PC-9 (cell line): Measurements from ENCODE around the gene ADGRA1. TPM values are rescaled to one million over a fixed set of nuclear protein-coding genes. Genes with fewer than 3 reads are reported as not detected.

Experiments
- BruUV-seq: library from RNA; stranded (reverse); fragments of 400-500 nt; replicated peaks from 2 replicates; lab custom pipeline; 2021; lab: Mats Ljungman, UMichigan
- CTCF ChIA-PET: fragments of 300-600 bp; sonication (Branson Sonifier 250); formaldehyde crosslinking; loops from one replicate; lab custom pipeline; 2022; ENCODE audit warnings: antibody characterized with exemption; lab: Charles Lee
- POLR2A ChIA-PET: fragments of 300-600 bp; sonication (Branson Sonifier 250); formaldehyde crosslinking; loops from one replicate; lab custom pipeline; 2022; ENCODE audit warnings: antibody characterized with exemption; ENCODE audit not compliant: unreplicated experiment; lab: Charles Lee
- DNase-seq, 2 experiments: peaks; one replicate each; pipeline versions ENCODE4 v3.0.0 to v3.0.0-alpha.2; 2015 to 2022; ENCODE audit warnings: mixed read lengths in 1 of 2
- H2AFZ ChIP-seq: fragments of 200-600 bp; sonication (generic); 2 replicates; pipeline ENCODE4 v1.8.1; 2017; ENCODE audit warnings: antibody characterized with exemption
- H3F3A ChIP-seq: fragments of 200-600 bp; sonication (generic); 2 replicates; pipeline ENCODE4 v1.8.1; 2017; ENCODE audit warnings: antibody characterized with exemption, mild to moderate bottlenecking, low read depth; ENCODE audit not compliant: insufficient read depth
- H3K27ac ChIP-seq: fragments of 200-600 bp; sonication (generic); 2 replicates; pipeline ENCODE4 v1.6.1; 2016; ENCODE audit warnings: mixed run types
- H3K27me3 ChIP-seq: fragments of 200-600 bp; sonication (generic); 2 replicates; pipeline ENCODE4 v1.6.1; 2016; ENCODE audit warnings: low read depth, mixed run types; ENCODE audit not compliant: insufficient read depth
- H3K36me3 ChIP-seq: fragments of 200-600 bp; sonication (generic); 2 replicates; pipeline ENCODE4 v1.6.1; 2016; ENCODE audit warnings: low read depth, mixed run types
- H3K4me1 ChIP-seq: fragments of 200-600 bp; sonication (generic); replicated peaks from 2 replicates; pipeline ENCODE4 v1.6.1; 2016; ENCODE audit warnings: mixed run types; ENCODE audit not compliant: insufficient read depth
- H3K4me2 ChIP-seq: fragments of 200-600 bp; sonication (generic); 2 replicates; pipeline ENCODE4 v1.6.1; 2017; ENCODE audit warnings: mixed run types
- H3K4me3 ChIP-seq: fragments of 200-600 bp; sonication (generic); 2 replicates; pipeline ENCODE4 v1.6.1; 2016; ENCODE audit warnings: mixed run types
- H3K79me2 ChIP-seq: fragments of 200-600 bp; sonication (generic); 2 replicates; pipeline ENCODE4 v1.6.1; 2017; ENCODE audit warnings: low read depth, mixed run types
- H3K9me2 ChIP-seq: fragments of 200-600 bp; sonication (generic); 2 replicates; pipeline ENCODE4 v1.8.1; 2017; ENCODE audit warnings: mild to moderate bottlenecking; ENCODE audit not compliant: insufficient read depth
- H3K9me3 ChIP-seq: fragments of 200-600 bp; sonication (generic); 2 replicates; pipeline ENCODE4 v1.8.1; 2016; ENCODE audit warnings: low read depth; ENCODE audit not compliant: insufficient read depth
- H4K20me1 ChIP-seq: fragments of 200-600 bp; sonication (generic); 2 replicates; pipeline ENCODE4 v1.8.1; 2017; ENCODE audit not compliant: insufficient read depth
- EZH2 ChIP-seq: fragments of 200-600 bp; sonication (generic); IDR thresholded peaks from 2 replicates; pipeline ENCODE4 v1.8.0; 2017; ENCODE audit warnings: antibody characterized with exemption, low read depth
- intact Hi-C: fragments of 100-400 bp; cut with micrococcal nuclease; formaldehyde crosslinking; loops from one replicate; pipeline ENCODE4 v1.10.0; 2022; ENCODE audit not compliant: unreplicated experiment
- total RNA-seq: library from RNA; stranded (reverse); gene quantifications from 2 replicates; pipeline ENCODE4 v1.2.3, GENCODE V29; 2021
- TF ChIP-seq, protein P1 (sequence below): fragments of 200-600 bp; sonication (generic); conservative IDR thresholded peaks from 2 replicates; pipeline ENCODE4 v1.6.1; 2017; ENCODE audit warnings: mixed run types, antibody characterized with exemption, mild to moderate bottlenecking, moderate library complexity

ADGRA1 gene
- total RNA-seq, 1 experiment from 2014 or later, result not detected

DNA sequence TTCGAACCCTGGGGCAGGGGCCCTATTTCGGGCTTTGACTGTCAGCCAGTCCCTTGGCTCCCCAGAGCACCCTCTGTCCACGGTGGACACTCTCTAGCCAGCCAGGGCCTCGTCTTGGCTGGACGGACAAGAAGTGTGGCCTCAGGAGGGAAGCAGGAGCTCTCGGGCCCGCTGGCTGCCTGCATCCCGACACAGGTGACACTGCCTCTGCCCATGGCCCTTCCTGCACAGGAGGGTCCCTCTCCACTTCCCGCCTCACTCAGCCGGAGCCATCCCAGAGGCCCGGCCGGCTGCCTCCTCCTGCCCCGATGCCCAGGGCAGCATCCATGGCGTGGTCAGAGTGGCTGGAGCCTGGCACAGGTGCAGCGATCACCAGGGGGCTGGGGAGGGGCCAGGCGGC, 7.9 kb downstream of the ADGRA1 start:
- no peaks in the 10 kb centered on the region for H3K9me2 ChIP-seq
- H3K9me3 ChIP-seq, result no peaks in the 10 kb centered on the region
- no peaks in the 10 kb centered on the region for H4K20me1 ChIP-seq
- intact Hi-C loops, result no loop called here
- H3K4me1 ChIP-seq, result no peaks in the 10 kb centered on the region
- no TSS peak for BruUV-seq
- no peak for DNase-seq
- H3K4me3 ChIP-seq, result no peak overlapping the region
- peaks cover 76% of the 10 kb centered on the region for H3K27me3 ChIP-seq
- H3K4me2 ChIP-seq, result no peak overlapping the region
- H3K27ac ChIP-seq, result no peak overlapping the region
- CTCF ChIA-PET, result no interaction called here
- H2AFZ ChIP-seq, result no peak overlapping the region
- POLR2A ChIA-PET, result no interaction called here
- H3K36me3 ChIP-seq, result no peaks in the 10 kb centered on the region
- H3K79me2 ChIP-seq, result no peaks in the 10 kb centered on the region
- H3F3A ChIP-seq, result no peaks in the 10 kb centered on the region
- TF ChIP-seq EZH2, result no peak
- TF ChIP-seq, protein P1, sequence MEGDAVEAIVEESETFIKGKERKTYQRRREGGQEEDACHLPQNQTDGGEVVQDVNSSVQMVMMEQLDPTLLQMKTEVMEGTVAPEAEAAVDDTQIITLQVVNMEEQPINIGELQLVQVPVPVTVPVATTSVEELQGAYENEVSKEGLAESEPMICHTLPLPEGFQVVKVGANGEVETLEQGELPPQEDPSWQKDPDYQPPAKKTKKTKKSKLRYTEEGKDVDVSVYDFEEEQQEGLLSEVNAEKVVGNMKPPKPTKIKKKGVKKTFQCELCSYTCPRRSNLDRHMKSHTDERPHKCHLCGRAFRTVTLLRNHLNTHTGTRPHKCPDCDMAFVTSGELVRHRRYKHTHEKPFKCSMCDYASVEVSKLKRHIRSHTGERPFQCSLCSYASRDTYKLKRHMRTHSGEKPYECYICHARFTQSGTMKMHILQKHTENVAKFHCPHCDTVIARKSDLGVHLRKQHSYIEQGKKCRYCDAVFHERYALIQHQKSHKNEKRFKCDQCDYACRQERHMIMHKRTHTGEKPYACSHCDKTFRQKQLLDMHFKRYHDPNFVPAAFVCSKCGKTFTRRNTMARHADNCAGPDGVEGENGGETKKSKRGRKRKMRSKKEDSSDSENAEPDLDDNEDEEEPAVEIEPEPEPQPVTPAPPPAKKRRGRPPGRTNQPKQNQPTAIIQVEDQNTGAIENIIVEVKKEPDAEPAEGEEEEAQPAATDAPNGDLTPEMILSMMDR, result no peak

DNA sequence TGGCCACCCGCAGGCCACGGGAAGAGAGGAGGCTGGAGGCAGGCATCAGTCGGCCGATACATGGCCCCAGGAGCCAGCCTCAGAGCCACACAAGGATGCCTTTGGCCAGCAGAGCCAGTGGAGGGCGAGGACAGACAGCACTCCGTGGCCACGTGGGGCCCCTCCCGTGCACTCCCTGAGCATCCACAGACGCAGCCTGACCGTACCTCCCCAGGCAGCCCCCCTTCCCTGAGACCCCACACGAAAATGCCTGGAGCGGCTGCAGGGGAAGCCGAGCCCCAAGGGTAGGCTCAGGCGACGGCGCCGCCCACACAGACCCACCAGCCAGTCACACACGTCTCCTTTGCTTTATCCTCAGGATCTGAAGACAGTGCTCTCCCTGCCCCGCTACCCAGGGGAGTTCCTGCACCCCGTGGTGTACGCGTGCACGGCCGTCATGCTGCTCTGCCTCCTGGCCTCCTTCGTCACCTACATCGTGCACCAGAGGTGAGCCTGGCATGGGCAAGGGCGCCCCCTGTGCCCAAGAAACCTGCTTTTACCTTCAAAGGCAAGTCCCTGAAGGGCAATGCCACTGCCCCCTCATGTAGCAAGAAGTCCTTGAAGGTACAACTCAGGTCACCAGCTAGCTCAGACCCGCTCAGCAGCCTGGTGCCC, 9.0 kb downstream of the ADGRA1 start:
- H2AFZ ChIP-seq, result no peak overlapping the region
- H3K9me3 ChIP-seq, result no peaks in the 10 kb centered on the region
- CTCF ChIA-PET, result no interaction called here
- POLR2A ChIA-PET, result no interaction called here
- peaks cover 76% of the 10 kb centered on the region for H3K27me3 ChIP-seq
- no peaks in the 10 kb centered on the region for H3K4me1 ChIP-seq
- no peak for TF ChIP-seq EZH2
- TF ChIP-seq, protein P1, result no peak
- no peak overlapping the region for H3K27ac ChIP-seq
- H3K79me2 ChIP-seq, result no peaks in the 10 kb centered on the region
- no peak for DNase-seq
- H3K9me2 ChIP-seq, result no peaks in the 10 kb centered on the region
- no peak overlapping the region for H3K4me2 ChIP-seq
- intact Hi-C loops, result no loop called here
- BruUV-seq, result no TSS peak
- H3F3A ChIP-seq, result no peaks in the 10 kb centered on the region
- H3K36me3 ChIP-seq, result no peaks in the 10 kb centered on the region
- H3K4me3 ChIP-seq, result no peak overlapping the region
- H4K20me1 ChIP-seq, result no peaks in the 10 kb centered on the region

DNA sequence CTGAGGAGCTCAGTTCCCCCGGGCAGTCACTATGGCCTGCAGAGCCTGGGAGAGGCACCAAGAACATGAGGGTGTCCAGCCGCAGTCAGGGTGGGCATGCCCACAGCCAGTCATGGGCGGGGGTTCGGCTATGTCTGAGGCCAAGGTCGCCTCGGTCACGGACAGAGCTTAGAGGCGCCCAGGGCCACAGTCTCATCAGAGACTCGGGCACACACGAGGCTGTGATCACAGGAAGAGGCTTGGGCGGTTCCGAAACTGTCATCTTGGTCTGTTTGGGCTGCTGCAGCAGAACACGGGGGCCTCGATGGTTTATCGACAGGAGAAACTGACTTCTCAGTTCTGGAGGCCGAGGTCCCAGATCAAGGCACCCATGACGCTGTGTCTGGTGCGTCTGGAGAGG, 9.7 kb downstream of the ADGRA1 start:
- POLR2A ChIA-PET, result no interaction called here
- intact Hi-C loops, result no loop called here
- TF ChIP-seq EZH2, result no peak
- TF ChIP-seq, protein P1, result no peak

More for the DNA sequence above, 9.7 kb downstream of the ADGRA1 start:
- Histone ChIP-seq H3F3A (no peaks in the 10 kb centered on the region), H3K27me3 (peaks cover 74% of the 10 kb centered on the region), H3K4me3 (no peak overlapping the region), H3K79me2 (no peaks in the 10 kb centered on the region), H3K27ac (no peak overlapping the region), H3K4me1 (no peaks in the 10 kb centered on the region), H3K9me3 (no peaks in the 10 kb centered on the region), H2AFZ (no peak overlapping the region), H4K20me1 (no peaks in the 10 kb centered on the region), H3K4me2 (no peak overlapping the region), H3K9me2 (no peaks in the 10 kb centered on the region), H3K36me3 (no peaks in the 10 kb centered on the region)
- no peak for DNase-seq
- CTCF ChIA-PET, result no interaction called here
- no TSS peak for BruUV-seq
